HG02759 (cell line): ENCODE measurements around the gene HSPA14.
"Not testable (repeated sequence)": the region's sequence is repeated elsewhere in the genome, so short reads cannot be mapped to it uniquely, and the experiment has no call there.

Experiments used
- ATAC-seq: cut with Tn5 transposase; IDR thresholded peaks from one replicate; pipeline ENCODE4 v1.9.1; 2021; ENCODE audit warnings: mild to moderate bottlenecking, moderate library complexity; ENCODE audit not compliant: unreplicated experiment

Gene HSPA14

GRCh38 chr10:14879124-14879927 lies 41.2 kb downstream of the HSPA14 start:
- ATAC-seq, result peak; percentile 28

GRCh38 chr10:14879928-14880193 lies 41.8 kb downstream of the HSPA14 start:
- no peak for ATAC-seq

DNA sequence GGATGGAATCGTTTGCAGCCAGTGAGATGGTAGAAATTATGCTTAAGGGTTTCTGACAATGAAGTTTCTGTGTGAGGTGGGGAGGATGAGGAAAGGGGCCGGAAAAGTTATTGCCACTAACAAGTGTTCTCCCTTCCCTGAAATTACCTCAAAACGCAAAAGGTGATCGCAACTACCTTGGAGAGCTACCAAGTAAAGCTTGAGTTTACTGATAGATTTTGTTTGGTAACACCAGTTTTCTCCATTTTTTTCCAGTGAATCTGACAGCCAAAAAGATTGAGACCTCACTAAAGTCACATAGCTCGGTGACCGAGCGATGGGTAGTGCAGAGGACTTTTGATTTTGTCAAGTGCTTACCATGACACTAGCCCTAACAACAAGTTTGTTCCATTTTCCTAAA lies 42.1 kb downstream of the HSPA14 start:
- ATAC-seq, result no peak

GRCh38 chr10:14884082-14884481 lies 46.0 kb downstream of the HSPA14 start:
- ATAC-seq, result no peak

- no peak for ATAC-seq
Measured at GRCh38 chr10:14889318-14889717, 51.2 kb downstream of the HSPA14 start.

GRCh38 chr10:14891151-14891550 lies 53.0 kb downstream of the HSPA14 start:
- no peak for ATAC-seq

- no peak for ATAC-seq
Measured at GRCh38 chr10:14904316-14904732, 66.2 kb downstream of the HSPA14 start.

DNA sequence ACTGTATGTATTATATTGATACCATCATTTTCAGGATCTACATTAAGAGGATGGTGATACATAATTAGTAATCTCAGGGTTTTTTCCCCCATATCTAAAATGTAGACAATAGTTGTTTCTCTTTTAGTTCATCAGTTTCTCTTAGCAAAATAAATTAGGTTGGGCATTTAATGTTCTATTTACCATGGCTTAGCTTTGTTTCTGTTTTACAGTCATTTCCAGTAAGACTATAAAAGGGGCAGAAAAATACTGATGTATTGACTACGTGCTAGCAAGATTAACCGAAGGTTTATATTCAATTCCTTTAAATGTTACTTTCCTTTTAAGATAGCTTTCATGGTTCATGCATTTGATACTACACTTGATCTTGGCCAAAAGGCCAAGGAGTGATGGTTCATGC lies 66.8 kb downstream of the HSPA14 start:
- ATAC-seq, result no peak

- no peak for ATAC-seq
Measured at GRCh38 chr10:14905890-14906289, 67.8 kb downstream of the HSPA14 start.

DNA sequence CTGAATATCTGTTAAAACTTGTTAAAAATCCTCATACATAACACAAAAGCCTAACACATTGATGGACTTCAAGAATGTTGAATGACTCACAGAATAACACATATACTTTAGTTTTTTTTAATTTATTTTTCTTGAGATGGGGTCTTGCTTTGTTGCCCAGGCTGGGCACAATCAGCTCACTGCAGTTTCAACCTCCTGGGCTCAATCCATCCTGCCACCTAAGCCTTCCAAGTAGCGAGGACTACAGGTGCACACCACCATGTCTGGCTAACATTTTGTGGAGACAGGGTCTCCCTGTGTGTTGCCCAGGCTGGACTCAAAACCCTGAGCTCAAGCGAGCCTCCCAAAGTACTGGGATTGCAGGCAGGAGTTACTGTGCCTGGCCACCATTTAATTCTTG lies 68.7 kb downstream of the HSPA14 start:
- ATAC-seq, result no peak

- ATAC-seq, result not testable (repeated sequence)
Measured at GRCh38 chr10:14907591-14907990, 69.5 kb downstream of the HSPA14 start.

DNA sequence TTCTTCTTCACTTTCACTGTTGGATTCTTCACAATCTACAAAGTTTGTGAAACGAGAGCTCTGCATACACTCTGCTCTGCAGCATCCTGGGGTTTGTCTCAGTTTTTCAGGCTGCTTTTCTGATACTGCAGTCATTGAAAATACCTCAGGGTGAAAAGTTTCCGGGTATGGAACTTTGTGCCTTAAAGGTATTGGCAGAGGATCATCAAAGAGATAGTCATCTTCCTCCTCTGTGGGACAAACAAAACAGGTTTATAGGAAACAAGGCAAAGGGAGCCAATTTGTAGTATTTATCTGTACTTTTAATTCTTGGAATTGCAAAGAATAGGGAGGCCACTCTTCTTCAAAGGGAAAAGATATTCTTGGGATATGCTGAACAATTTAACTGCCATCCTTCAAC lies 71.0 kb downstream of the HSPA14 start:
- ATAC-seq, result no peak

DNA sequence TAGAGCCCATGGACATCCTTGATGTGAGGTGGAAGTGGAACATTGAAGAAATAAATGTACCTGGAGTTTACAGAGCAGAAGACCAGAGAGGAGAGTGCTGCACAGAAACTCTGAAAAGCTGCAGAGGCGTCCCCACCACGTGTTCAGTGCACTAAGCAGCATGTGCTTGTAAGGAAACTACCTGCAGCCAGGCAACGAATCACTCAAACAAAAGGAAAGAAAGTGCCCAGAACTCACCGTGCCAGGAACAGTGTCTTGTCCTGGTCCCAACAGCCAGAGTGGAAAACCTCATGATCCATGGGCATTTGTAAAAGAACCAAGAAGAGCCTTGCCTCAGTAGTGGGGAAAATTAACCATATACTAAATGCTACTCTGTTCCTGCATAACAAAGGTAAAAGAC lies 72.8 kb downstream of the HSPA14 start:
- no peak for ATAC-seq

DNA sequence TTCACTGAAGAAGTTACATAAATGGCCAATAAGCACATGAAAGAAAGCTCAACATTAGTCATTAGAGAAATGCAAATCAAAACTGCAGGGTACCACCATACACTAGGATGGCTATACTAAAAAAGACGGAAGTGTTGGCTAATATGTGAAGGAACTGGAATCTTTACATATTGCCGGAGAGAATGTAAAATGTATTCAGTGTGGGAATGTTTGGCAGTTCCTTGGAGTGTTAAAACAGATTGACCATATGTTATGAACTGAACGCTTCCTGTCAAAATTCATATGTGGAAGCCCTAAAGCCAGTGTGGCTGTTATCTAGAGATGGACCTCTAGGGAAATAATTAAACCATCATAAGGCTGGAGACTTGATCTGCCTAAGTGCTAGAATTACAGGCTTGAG lies 73.7 kb downstream of the HSPA14 start:
- ATAC-seq, result no peak

DNA sequence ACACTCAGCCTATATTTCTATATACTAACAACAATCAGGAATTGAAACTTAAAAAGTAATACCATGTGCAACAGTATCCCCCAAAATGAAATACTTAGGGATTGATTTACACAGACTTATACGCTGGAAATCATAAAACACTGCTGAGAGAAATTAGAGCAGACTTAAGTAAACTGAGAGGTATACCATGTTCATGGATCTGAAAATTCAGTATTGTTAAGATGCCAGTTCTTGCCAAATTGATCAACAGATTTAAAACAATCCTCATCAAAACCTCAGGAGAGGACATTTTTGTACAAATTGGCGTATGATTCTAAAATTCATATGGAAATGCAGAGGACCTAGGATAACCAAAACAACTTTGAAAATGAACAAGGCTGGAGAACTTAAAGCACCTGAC lies 78.5 kb downstream of the HSPA14 start:
- no peak for ATAC-seq

DNA sequence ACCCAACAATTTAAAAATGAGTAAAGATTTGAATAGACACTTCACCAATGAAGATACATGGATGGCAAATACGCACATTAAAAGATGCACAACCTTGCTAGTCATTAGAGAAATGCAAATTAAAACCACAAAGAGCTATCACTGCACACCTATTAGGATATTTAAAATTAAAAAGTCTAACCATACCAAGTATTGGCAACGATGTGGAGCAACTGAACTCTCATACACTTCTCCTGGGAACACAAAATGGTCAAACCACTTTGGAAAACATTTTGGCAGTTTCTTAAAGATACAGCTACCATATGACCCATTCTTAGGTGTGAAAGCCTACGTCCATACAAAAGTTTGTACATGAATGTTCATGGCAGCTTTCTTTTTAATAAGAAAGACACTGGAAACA lies 79.7 kb downstream of the HSPA14 start:
- ATAC-seq, result no peak

GRCh38 chr10:14918964-14919363 lies 80.9 kb downstream of the HSPA14 start:
- ATAC-seq, result no peak
